ENCODE results near the gene ARCN1.

The ARCN1 gene

GRCh38 chr11:118636569-118637290, 64.5 kb downstream of the ARCN1 start:
- H3K27me3 Mint-ChIP-seq = peaks cover 44% of the 10 kb centered on the region
- CTCF ChIA-PET = interaction anchor here (0.6 to 2.3 kb wide), 6 partner anchors 9 to 147 kb away, joined by 3 to 8 read pairs (median 4); no protein-coding TSS in a partner anchor
- no peaks in the 10 kb centered on the region for H3K36me3 Mint-ChIP-seq
- H3K27ac Mint-ChIP-seq = no peak overlapping the region
- no peak overlapping the region for H3K4me3 Mint-ChIP-seq
- no peaks in the 10 kb centered on the region for H3K9me3 Mint-ChIP-seq
- H3K4me1 Mint-ChIP-seq = no peaks in the 10 kb centered on the region
- no peak for DNase-seq

GRCh38 chr11:118638726-118639125, 66.5 kb downstream of the ARCN1 start:
- H3K27me3 Mint-ChIP-seq = peaks cover 33% of the 10 kb centered on the region
- no peaks in the 10 kb centered on the region for H3K36me3 Mint-ChIP-seq
- no peaks in the 10 kb centered on the region for H3K9me3 Mint-ChIP-seq
- CTCF ChIA-PET = interaction anchor here (2.2 kb wide), 1 partner anchor 20 kb away, joined by 9 read pairs; no protein-coding TSS in a partner anchor
- no peak overlapping the region for H3K4me3 Mint-ChIP-seq
- H3K4me1 Mint-ChIP-seq = no peaks in the 10 kb centered on the region
- no peak overlapping the region for H3K27ac Mint-ChIP-seq
- no peak for DNase-seq

- H3K4me3 Mint-ChIP-seq = no peak overlapping the region
- no peaks in the 10 kb centered on the region for H3K36me3 Mint-ChIP-seq
- no peaks in the 10 kb centered on the region for H3K4me1 Mint-ChIP-seq
- DNase-seq = no peak
- no peaks in the 10 kb centered on the region for H3K9me3 Mint-ChIP-seq
- CTCF ChIA-PET = interaction anchor here (2.2 kb wide), 1 partner anchor 19 kb away, joined by 9 read pairs; no protein-coding TSS in a partner anchor
- H3K27ac Mint-ChIP-seq = no peak overlapping the region
- H3K27me3 Mint-ChIP-seq = peaks cover 24% of the 10 kb centered on the region
These were observed 67.7 kb downstream of the ARCN1 start for GRCh38 chr11:118639899-118640298.

- CTCF ChIA-PET = interaction anchor here (2.2 kb wide), 1 partner anchor 18 kb away, joined by 9 read pairs; no protein-coding TSS in a partner anchor
- no peak for DNase-seq
- Mint-ChIP-seq H3K4me3 (no peak overlapping the region), H3K27me3 (peaks cover 20% of the 10 kb centered on the region), H3K4me1 (no peaks in the 10 kb centered on the region), H3K27ac (no peak overlapping the region), H3K9me3 (no peaks in the 10 kb centered on the region), H3K36me3 (no peaks in the 10 kb centered on the region)
These were observed 68.3 kb downstream of the ARCN1 start for GRCh38 chr11:118640332-118641154.

- DNase-seq = no peak
- no peak overlapping the region for H3K27ac Mint-ChIP-seq
- CTCF ChIA-PET = no interaction called here
These were observed 69.3 kb downstream of the ARCN1 start for GRCh38 chr11:118641397-118642019.

GRCh38 chr11:118643142-118643994, 71.2 kb downstream of the ARCN1 start:
- Mint-ChIP-seq H3K36me3 (no peaks in the 10 kb centered on the region), H3K9me3 (no peaks in the 10 kb centered on the region), H3K27me3 (peaks cover 17% of the 10 kb centered on the region), H3K27ac (no peak overlapping the region), H3K4me3 (no peak overlapping the region), H3K4me1 (no peaks in the 10 kb centered on the region)
- DNase-seq = no peak
- CTCF ChIA-PET = interaction anchor here (1.0 kb wide), 1 partner anchor 18 kb away, joined by 3 read pairs; no protein-coding TSS in a partner anchor

More at GRCh38 chr11:118641397-118642019, 69.3 kb downstream of the ARCN1 start:
- Mint-ChIP-seq H3K36me3 (no peaks in the 10 kb centered on the region), H3K27me3 (peaks cover 15% of the 10 kb centered on the region), H3K4me3 (no peak overlapping the region), H3K9me3 (no peaks in the 10 kb centered on the region), H3K4me1 (no peaks in the 10 kb centered on the region)

GRCh38 chr11:118643995-118644345, 71.8 kb downstream of the ARCN1 start:
- Mint-ChIP-seq H3K9me3 (no peaks in the 10 kb centered on the region), H3K27ac (no peak overlapping the region), H3K4me3 (no peak overlapping the region), H3K27me3 (peaks cover 14% of the 10 kb centered on the region), H3K4me1 (no peaks in the 10 kb centered on the region), H3K36me3 (no peaks in the 10 kb centered on the region)
- CTCF ChIA-PET = no interaction called here
- no peak for DNase-seq

- Mint-ChIP-seq H3K27ac (no peak overlapping the region), H3K4me1 (no peaks in the 10 kb centered on the region), H3K9me3 (no peaks in the 10 kb centered on the region), H3K27me3 (peaks cover 14% of the 10 kb centered on the region), H3K4me3 (no peak overlapping the region), H3K36me3 (no peaks in the 10 kb centered on the region)
- CTCF ChIA-PET = no interaction called here
- DNase-seq = no peak
These were observed 72.3 kb downstream of the ARCN1 start for GRCh38 chr11:118644496-118644895.

GRCh38 chr11:118645066-118645715, 73.0 kb downstream of the ARCN1 start:
- Mint-ChIP-seq H3K4me1 (no peaks in the 10 kb centered on the region), H3K9me3 (no peaks in the 10 kb centered on the region), H3K27me3 (peaks cover 20% of the 10 kb centered on the region), H3K27ac (no peak overlapping the region), H3K36me3 (no peaks in the 10 kb centered on the region), H3K4me3 (no peak overlapping the region)
- no peak for DNase-seq
- CTCF ChIA-PET = interaction anchor here (0.9 to 1.1 kb wide), 2 partner anchors 9 to 50 kb away, joined by 3 read pairs; no protein-coding TSS in a partner anchor

- Mint-ChIP-seq H3K9me3 (no peaks in the 10 kb centered on the region), H3K27ac (no peak overlapping the region), H3K4me1 (no peaks in the 10 kb centered on the region), H3K36me3 (no peaks in the 10 kb centered on the region), H3K27me3 (peaks cover 20% of the 10 kb centered on the region), H3K4me3 (no peak overlapping the region)
- no peak for DNase-seq
- CTCF ChIA-PET = interaction anchor here (1.1 kb wide), 1 partner anchor 10 kb away, joined by 3 read pairs; no protein-coding TSS in a partner anchor
These were observed 74.2 kb downstream of the ARCN1 start for GRCh38 chr11:118646393-118646792.

- Mint-ChIP-seq H3K4me3 (no peak overlapping the region), H3K27me3 (peaks cover 18% of the 10 kb centered on the region), H3K9me3 (no peaks in the 10 kb centered on the region), H3K27ac (no peak overlapping the region), H3K36me3 (no peaks in the 10 kb centered on the region), H3K4me1 (peaks cover 7% of the 10 kb centered on the region)
- DNase-seq = no peak
- CTCF ChIA-PET = interaction anchor here (1.3 kb wide), 1 partner anchor 11 kb away, joined by 4 read pairs; no protein-coding TSS in a partner anchor
These were observed 76.1 kb downstream of the ARCN1 start for GRCh38 chr11:118648291-118648690.

- Mint-ChIP-seq H3K27ac (no peak overlapping the region), H3K4me3 (no peak overlapping the region), H3K27me3 (peaks cover 18% of the 10 kb centered on the region), H3K4me1 (peaks cover 7% of the 10 kb centered on the region), H3K9me3 (no peaks in the 10 kb centered on the region), H3K36me3 (no peaks in the 10 kb centered on the region)
- DNase-seq = no peak
- CTCF ChIA-PET = no interaction called here
These were observed 77.7 kb downstream of the ARCN1 start for GRCh38 chr11:118649941-118650340.

- Mint-ChIP-seq H3K36me3 (no peaks in the 10 kb centered on the region), H3K9me3 (no peaks in the 10 kb centered on the region)
- CTCF ChIA-PET = no interaction called here
These were observed 78.2 kb downstream of the ARCN1 start for GRCh38 chr11:118650366-118650765.

More at GRCh38 chr11:118650366-118650765, 78.2 kb downstream of the ARCN1 start:
- DNase-seq = no peak
- no peak overlapping the region for H3K4me3 Mint-ChIP-seq
- no peak overlapping the region for H3K27ac Mint-ChIP-seq
- peaks cover 18% of the 10 kb centered on the region for H3K27me3 Mint-ChIP-seq
- H3K4me1 Mint-ChIP-seq = peaks cover 7% of the 10 kb centered on the region
